NCI-H446 (cell line): Measurements from ENCODE around the gene TRIM38.

Source experiments
- DNase-seq, 2 experiments: peaks; one replicate each; lab custom pipeline; 2025; lab: John Stamatoyannopoulos, UW

The TRIM38 gene

DNA sequence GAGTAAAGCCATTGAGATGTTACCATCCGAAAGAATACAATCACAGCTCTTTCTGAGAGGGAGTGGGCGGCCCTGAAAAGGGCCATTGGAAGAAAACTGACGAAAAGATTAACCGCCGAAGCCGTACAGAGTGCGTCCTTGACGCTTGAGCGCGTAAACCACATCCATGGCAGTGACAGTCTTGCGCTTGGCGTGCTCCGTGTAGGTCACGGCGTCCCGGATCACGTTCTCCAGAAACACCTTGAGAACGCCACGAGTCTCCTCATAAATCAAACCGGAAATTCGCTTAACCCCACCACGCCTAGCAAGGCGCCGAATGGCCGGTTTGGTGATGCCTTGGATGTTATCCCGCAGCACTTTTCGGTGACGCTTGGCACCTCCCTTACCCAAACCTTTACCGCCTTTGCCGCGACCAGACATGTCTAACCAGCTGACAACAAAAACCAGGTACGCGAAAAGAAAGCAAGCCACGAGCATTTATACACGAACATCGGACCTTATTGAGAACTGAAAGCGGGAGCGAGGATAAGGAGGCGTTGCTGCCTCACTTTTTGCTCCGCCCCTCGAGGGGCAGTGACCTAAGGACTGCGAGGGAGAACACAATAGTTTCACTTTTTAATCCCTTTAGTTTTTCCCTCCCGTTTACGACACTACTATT is 64.4 kb downstream of the TRIM38 start:
- peak; percentile 94 to 95 for DNase-seq

DNA sequence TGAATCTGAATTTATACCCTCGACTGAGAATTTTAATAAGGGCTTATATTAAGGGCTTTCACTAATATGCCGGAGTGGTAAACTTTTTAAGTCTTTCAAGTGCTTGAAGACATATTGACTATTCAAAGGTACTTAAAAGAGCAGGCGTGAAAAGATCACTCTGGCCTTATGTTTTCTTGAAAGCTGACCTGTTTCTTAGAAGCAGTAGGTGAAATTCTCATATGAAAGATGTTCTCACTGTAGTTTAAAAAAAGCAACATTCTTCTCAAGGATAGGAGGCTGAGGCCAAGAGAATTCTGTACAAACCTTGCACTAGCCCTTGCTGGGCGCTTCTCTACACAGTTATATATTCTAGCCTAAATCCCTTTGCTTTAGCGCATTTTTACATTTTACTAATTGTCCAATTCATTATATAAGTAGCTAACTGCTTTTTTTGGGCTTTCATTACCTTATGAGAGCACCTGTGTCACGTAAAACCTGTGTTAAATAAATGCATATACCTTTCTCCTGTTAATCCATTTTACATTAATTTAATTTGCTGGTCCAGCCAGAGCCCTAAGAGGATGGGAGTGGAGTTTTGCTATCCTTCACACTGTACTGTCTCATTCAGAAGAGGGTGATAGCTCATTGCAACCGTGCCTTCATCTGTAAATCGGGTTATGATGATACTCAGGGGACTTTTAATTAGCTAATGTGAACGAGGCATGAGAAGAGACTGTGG is 65.0 kb downstream of the TRIM38 start:
- no peak for DNase-seq

DNA sequence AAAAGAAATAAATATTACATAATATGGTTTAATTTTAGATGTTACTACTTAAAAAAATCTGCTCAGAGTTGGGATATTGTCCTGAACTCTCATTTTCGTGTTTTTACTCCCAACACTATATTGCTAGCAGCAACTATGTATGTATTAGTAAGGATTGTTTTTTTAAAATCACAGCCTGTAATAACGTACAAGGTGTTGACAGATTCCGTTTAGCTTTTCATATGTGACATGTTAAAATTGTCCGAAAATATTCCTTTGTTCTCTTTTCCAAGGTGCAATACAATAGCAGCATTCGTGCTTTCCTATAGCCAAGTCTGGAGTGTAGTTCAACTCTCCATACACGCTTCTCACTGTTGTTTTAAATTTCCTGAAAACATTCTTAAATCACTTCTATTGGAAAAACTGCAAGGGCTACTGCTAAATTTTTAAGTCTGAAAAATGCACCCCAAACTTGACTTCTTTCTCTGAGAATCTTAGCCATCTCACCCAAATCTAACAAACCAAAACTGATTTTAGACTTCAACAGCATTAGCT is 65.7 kb downstream of the TRIM38 start:
- DNase-seq: no peak

DNA sequence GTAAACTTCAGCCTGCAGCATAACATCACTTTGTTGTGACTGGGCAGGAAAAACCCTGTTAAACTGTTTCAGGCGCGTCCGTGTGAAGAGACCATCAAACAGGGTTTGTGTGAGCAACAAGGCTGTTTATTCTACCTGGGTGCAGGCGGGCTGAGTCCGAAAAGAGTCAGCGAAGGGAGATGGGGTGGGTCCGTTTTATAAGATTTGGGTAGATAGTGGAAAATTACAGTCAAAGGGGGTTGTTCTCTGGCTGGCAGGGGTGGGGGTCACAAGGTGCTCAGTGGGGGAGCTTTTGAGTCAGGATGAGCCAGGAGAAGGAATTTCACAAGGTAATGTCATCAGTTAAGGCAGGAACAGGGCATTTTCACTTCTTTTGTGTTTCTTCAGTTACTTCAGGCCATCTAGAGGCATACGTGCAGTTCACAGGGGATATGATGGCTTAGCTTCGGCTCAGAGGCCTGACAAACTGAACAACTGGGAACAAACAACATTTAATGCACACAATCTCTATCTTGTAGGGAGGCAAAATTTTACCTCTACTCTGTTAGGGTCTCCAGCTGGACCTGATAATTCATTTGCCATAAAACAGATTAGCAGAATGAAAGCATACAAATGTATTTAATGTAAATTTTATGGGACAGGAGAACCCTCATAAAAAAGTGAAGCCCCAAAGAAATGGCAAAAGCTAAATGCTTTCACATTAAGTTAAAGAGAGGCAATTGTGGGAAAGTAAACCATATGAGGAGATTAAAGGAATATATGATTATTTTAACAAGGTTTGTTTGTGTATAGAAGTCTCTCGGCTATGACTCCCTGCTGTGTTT is 66.4 kb downstream of the TRIM38 start:
- no peak for DNase-seq

DNA sequence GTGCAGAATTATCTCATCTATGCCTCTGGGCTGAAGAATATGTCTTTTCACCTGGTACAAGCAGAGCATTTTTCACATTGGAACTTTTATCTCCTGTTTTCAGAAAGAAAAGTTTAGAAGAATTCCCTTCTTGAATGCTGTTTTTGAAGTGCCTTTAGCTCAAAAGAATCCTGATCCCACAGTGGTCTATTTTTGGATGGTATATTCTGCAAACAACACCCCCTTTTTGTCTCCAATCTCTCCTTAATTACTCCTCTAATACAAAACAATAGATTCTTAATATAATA is 66.9 kb downstream of the TRIM38 start:
- no peak for DNase-seq

DNA sequence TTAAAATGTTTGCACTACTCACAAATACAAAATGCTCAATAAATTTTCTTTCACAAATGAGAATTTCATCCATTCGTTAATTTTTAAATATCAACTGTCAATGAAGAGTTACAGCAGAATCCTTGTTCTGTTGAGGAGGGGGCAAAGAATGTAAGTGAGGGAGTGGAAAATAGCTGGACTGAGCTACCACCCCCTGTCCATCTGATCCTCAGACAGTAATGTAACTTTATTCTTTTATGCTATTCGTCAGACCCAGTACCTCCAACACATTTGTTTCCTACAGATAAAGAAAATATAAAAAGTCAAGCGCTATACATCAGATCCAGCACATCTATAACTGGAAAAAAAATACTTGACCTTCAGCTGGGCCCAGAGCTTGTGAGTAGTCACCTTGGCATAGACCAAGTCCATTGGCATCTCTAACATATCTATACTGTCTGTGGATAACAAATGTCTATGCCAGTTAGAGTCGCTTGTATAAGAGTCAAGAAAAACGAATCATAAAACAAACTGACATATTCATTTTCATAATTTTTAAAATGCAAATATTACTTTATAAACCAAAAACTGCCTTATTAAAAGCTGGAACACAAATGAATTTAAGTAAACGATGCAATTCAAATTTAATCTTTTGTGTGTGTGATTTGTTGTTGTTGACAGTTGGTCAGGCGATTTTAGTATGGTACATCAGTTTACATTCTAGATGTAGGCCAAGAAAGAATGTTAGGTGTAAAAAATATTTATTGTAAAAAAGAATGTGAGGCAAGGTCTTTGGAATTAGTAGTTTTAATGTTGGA is 67.5 kb downstream of the TRIM38 start:
- no peak for DNase-seq

DNA sequence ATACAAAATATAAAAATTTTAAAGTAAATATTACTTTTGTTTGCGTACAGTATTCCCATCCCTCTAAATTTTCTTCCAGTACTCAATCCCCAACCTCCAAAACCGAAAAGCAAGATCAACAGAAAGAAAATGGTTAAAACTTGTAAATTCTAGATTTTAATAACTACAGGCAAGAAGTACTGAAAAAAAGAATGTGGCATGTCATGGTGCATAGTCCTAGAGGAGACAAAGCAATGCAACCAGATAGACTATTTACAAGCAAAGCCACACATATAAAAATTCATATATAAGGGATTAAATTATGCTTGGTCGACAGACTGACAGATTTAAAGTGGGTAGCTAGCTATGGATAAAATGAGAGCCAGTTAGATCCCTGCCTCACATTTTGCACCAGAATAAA is 68.1 kb downstream of the TRIM38 start:
- DNase-seq: no peak

DNA sequence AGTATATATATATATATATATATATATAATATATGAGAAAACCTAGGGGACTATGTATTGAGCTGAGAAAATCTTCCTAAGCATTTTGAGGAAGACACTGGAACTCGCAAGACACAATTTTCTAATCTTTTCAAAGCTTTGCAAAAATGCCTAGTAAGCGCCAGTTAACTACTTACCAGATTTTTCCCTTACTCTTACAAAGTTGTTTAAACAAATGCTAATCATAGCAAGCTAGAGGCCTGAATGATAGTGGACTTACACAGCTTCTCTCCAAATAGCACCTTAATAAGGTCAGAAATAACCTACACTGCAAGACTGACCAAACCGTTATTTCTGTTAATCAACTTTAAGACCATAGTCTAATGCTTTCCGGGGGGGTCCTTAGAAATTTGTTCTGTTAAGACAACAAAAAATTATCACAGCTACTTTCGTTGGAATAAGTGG is 68.6 kb downstream of the TRIM38 start:
- DNase-seq: peak in 1 of 2 experiments; percentile 28

DNA sequence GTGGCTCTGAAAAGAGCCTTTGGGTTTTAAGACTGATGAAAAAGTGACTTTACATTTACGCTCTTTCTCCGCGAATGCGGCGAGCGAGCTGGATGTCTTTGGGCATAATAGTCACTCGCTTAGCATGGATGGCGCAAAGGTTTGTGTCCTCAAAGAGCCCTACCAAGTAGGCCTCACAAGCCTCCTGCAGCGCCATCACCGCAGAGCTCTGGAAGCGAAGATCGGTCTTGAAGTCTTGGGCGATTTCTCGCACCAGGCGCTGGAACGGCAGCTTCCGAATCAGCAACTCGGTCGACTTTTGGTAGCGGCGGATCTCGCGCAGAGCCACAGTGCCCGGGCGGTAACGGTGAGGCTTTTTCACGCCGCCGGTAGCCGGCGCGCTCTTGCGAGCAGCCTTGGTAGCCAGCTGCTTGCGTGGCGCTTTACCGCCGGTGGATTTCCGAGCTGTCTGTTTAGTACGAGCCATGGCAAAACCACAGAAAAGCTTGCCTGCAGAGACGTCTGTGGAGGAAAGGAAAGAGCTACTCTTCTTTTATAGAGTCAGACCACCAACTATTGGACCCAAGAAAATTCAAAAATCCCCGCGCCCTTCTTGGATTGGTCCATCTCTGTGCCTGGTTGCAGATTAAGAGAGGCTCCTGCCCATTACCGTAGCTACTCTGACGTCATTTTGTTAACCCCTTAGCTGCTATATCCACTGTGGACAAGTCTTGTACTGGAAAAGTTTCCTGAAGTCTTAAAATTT is 69.2 kb downstream of the TRIM38 start:
- peak; percentile 44 to 80 for DNase-seq

DNA sequence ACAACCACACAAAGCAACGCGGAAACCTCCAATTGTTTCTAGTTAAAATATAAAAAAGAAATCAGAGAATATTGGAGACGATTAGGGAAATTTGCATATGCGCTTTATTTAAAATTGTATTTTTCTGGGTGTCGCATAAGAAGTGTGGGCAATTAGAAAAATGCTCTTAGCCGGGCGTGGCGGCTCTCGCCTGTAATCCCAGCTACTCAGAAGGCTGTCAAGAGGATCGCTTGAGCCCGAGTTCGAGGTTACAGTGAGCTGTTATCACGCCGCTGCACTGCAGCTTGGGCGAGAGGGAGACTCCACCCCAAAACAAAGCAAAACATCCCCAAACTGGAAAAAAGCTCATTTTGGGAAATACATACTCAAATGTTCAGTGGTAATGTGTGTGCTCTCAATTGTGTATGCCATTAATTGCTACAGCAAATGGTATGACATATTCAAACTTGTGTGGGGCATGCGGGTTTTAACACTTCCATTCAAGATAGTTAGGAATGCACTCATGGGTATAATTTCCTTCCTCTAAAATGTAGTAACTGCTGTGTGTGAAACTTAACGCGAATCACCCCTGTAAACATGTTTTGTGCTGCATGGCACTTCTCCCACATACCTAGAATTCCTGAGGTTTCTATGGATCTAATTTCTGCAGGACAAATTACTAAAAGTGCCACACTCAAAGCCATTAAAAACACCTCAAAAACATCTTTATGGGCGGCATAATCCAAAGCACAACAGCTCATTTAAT is 69.9 kb downstream of the TRIM38 start:
- peak in 1 of 2 experiments; percentile 35 for DNase-seq

DNA sequence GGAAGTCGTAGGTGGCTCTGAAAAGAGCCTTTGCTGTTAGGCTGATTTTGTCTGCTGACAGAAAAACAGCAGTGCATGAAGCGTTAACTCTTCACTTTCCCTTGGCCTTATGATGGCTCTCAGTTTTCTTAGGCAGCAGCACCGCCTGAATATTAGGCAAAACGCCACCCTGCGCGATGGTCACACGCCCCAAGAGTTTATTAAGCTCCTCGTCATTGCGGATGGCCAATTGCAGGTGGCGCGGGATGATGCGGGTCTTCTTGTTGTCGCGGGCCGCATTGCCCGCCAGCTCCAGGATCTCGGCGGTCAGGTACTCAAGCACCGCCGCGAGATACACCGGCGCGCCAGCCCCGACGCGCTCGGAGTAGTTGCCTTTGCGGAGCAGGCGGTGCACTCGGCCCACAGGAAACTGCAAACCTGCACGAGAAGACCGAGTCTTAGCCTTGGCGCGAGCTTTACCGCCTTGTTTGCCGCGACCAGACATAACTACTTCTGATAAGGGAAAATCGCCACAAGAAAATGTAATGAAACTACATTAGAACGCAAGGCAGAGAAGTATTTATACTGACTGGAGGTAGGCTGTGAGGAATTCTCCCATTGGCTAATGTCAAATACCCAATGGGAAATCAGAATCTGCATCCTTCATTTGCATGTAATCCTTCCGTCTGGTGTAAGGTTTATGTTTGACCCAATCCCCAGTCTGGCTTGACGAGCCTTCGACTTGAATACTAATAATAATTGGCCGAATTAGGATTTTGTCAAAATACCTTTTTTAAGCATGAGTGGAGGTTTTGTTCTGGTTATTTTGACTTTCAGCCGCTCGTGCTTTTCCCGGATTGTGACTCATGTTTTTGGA is 70.7 kb downstream of the TRIM38 start:
- peak; percentile 28 to 70 for DNase-seq

DNA sequence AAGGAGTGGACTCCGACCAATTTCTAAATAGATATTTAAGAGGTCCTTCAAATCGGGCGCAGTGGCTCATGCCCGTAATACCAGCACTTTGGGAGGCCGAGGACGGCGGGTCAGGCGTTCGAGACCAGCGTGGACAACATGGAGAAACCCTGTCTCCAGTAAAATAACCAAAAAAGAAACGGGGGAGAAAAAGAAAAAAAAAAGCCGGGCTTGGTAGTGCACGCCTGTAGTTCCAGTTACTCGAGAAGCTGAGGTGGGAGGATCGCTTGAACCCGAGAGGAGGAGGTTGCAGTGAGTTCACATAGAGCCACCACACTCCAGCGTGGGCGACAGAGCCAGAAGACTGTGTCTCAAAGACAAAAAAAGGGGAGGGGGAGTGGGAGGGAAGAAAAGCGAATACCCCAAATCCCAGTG is 71.3 kb downstream of the TRIM38 start:
- no peak for DNase-seq

DNA sequence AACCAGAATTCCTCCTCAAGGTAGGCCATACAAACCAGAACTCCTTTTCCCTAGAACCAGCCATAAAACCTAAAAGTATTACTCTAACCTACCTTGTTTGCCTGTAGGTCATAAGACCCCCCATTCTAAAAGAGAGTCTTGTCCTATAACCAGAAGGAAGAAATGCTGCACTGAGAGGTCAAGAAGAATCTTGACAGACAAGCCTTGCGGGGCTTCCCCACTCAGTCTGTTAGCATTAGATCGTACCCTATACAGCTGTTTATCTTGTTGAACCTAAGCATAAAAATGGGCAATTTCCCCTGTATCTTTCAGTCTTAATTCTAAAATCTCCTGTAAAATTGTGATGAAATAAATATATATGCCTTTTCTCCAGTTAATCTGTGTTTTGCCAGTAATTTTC is 72.3 kb downstream of the TRIM38 start:
- no peak for DNase-seq
